Measurements from ENCODE around the gene NUP93.
"Not testable (repeated sequence)": the region's sequence is repeated elsewhere in the genome, so short reads cannot be mapped to it uniquely, and the experiment has no call there.

The NUP93 gene

GRCh38 chr16:56811602-56812001 is 81.7 kb downstream of the NUP93 start:
- DNase-seq (ENCODE audit: low read depth in 1 of 2, low spot score in 1 of 2): not testable (repeated sequence)

GRCh38 chr16:56812884-56813283 is 83.0 kb downstream of the NUP93 start:
- no peak for DNase-seq (ENCODE audit: low read depth in 1 of 2, low spot score in 1 of 2)

DNA sequence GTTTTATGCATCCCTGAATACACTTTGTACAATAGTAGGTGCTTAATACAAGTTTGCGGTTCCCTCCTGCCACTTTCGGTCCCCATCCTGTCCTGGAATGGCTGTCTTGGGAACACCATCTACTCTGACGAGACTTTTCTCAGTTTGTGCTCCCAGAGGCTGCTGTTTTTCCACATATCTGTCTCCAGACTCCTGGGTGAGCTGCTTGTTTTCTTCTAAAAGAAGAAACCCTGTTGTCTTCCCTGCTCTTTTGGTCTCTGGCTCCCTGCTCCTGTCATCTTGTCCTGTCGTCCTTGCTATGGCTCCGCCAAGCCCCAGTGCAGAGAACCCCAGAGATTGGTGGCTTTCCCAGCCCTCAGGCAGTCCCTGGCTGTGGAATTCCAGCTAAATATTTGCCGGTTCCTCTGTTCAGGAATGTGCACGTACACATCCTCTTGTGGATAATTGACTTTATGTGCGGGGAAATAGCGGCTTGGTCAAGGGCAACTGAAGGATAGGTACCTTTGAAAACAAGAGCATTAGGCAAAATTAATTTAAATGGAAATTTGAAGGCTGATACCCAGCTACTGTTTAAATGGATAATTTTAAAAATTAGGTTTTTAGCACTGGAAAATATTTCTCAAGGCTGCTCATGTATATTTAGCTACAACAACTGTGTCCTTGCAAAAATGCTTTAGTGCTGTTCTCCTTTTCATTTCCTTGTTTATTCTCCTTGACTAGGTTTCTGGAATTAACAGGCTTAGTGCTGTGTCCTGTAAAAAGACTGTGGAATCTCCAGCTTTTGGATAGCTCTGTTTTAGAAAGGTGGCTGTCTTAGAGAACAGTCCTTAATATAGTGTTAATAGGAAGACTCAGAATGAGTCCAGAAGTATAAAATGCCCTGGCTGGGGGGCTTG is 84.9 kb downstream of the NUP93 start:
- DNase-seq (ENCODE audit: low read depth in 1 of 2, low spot score in 1 of 2): no peak

- no peak for DNase-seq (ENCODE audit: low read depth in 1 of 2, low spot score in 1 of 2)
Measured at GRCh38 chr16:56815721-56816120, 85.8 kb downstream of the NUP93 start.

GRCh38 chr16:56817056-56817455 is 87.1 kb downstream of the NUP93 start:
- no peak for DNase-seq (ENCODE audit: low read depth in 1 of 2, low spot score in 1 of 2)

DNA sequence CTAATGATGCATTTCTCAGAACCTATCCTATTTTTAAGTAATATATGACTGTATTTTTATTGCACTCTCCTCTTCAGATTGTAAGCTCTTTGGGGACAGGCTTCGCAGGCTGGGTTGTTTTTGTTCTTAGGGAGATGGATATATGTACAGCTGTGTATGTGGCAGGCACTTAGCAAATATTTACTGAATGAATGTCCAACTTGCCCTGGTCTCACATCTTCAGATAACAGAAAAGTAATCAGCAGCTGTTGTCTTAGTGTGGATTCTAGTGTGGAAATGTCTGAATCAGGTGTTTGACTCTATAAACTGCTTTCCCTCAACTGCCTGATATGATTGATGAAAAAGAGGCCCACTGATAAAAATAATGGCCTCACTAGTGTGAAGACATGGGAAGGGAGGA is 88.0 kb downstream of the NUP93 start:
- DNase-seq (ENCODE audit: low read depth in 1 of 2, low spot score in 1 of 2): no peak

DNA sequence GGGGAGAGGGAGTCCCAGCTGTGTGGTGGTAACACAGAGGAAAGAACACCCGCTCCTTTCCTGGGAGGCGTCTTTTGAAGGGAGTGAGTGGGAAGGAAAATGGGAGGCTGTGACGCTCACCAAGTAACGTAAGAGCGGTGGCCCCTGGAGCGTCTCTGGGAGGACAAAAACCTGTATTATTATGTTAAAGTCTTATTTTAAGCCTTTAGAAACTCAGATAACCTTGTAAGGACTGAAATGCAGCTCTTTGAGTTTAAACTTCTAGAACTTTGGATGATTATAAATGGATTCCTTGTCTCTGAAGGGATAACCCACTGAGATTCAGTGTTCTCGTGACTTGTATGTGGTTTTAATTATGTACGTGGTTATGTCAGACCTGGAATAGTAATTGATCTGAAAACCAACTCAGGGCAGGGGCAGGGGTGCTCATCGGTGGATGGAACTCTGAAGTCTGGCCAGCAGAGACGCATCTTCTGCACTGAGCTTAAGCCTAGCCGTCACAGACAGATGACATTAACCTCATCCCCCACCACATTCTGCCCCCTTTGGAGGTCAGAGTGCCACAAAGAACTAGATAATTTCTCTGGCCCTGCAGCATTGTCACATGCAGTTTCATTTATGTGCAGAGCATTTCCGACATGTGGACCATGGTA is 93.3 kb downstream of the NUP93 start:
- no peak for DNase-seq (ENCODE audit: low read depth in 1 of 2, low spot score in 1 of 2)

DNA sequence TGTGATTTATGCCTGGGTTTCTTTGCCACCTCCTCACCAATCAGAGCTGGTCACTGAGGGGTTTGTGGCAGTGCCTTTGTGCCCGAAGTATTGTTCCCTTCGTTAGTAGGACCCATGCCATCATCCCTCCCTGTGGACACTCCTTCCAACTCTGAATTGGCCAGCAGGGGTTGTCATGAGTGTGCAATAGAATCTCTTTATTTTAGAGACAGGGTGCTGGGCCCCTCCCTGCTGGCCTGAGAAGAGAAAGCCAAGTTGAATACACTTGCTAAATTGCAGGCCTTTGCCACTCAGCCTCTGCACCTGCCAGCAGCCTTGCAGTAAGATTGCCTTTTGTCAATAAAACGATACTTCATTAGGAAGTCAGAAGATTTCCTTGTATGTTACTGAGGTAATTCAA is 94.4 kb downstream of the NUP93 start:
- no peak for DNase-seq (ENCODE audit: low read depth in 1 of 2, low spot score in 1 of 2)

- DNase-seq (ENCODE audit: low read depth in 1 of 2, low spot score in 1 of 2): no peak
Measured at GRCh38 chr16:56824804-56825203, 94.9 kb downstream of the NUP93 start.

DNA sequence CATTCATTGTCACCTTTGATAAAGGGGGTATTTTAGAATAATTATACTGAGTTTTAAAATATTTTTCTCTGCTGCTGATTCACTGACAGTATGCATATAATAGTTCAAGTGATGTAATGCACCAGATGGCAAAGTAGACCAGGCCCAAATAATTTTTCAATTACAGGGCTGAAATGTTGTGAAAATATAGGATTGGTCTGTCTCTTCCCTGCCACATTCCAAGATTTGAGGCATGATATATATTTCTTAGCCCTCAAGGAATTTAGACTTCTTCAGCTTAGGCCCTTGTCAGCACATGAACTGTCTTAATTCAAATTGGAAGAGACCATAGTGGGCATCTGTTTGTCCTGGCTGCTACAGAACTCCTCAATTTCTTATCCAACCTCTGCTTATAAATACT is 95.9 kb downstream of the NUP93 start:
- DNase-seq (ENCODE audit: low read depth in 1 of 2, low spot score in 1 of 2): no peak

DNA sequence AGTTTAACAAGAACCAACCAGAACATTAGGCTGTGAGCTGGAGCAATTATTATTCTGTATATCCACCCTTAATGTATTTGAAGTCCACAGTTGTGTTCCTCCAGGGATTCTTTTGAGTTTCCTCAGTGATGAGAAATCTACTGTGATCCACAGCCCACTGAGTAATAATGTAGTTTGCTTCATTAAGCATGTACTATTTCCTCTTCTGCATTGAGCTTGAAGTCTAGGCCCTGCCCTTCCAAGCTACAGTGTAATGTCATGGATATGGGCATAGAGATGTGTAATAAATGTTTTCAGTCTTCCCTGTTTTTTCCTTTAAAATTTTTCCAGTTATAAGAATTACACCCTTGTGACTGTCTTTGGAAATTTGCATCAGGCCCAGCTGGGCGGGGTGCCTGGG is 98.7 kb downstream of the NUP93 start:
- no peak for DNase-seq (ENCODE audit: low read depth in 1 of 2, low spot score in 1 of 2)

DNA sequence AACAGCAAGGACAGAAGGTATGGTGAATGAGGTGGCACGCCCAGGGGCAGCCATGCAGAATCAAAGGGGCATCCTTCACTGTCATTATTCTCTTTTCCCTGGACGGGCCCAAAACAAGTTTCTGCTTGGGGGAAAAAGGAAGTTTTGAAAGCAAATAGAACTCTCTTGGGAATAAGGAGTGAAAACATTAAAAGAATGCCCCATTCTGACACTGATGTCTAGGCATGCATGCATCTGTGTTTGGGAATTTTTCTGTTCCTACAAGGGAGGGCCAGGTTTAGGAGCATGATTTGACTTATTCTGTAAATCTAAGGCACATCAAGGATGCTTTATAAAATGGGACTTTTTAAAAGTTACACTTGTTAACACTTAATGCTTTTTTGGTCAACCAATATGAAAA is 100.7 kb downstream of the NUP93 start:
- no peak for DNase-seq (ENCODE audit: low read depth in 1 of 2, low spot score in 1 of 2)

GRCh38 chr16:56832768-56833167 is 102.8 kb downstream of the NUP93 start:
- no peak for DNase-seq (ENCODE audit: low read depth in 1 of 2, low spot score in 1 of 2)

- no peak for DNase-seq (ENCODE audit: low read depth in 1 of 2, low spot score in 1 of 2)
Measured at GRCh38 chr16:56833243-56833970, 103.5 kb downstream of the NUP93 start.

GRCh38 chr16:56835320-56835719 is 105.4 kb downstream of the NUP93 start:
- no peak for DNase-seq (ENCODE audit: low read depth in 1 of 2, low spot score in 1 of 2)

- no peak for DNase-seq (ENCODE audit: low read depth in 1 of 2, low spot score in 1 of 2)
Measured at GRCh38 chr16:56836410-56837230, 106.7 kb downstream of the NUP93 start.

DNA sequence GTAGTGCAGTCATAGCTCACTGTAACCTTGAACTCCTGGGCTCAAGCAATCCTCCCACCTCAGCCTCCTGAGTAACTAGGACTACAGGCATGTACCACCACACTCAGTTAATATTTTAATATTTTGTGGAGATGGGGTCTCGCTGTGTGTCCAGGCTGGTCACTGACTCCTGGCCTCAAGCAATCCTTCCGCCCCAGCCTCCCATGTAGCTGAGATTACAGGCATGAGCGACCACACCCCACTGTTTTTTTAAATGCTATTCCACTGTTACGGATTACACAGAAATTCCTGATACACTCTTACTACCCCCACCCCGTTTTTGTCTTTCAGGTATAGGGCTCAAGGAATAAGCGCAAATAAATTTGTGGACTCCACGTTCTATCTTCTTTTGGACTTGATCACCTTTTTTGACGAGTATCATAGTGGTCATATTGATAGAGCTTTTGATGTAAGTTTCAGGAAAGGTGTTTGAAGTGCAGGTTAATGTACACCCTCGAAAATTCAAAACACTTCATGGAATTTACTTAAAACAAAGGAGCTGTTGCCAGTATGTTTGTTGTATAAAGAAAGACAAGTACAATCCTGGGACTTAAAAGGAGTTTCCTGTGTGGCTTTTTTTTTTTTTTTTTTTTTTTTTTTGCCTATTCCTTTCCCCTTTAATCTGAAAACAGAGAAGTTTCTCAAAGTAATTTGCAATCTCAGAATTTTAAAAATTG is 108.9 kb downstream of the NUP93 start:
- DNase-seq (ENCODE audit: low read depth in 1 of 2, low spot score in 1 of 2): no peak

DNA sequence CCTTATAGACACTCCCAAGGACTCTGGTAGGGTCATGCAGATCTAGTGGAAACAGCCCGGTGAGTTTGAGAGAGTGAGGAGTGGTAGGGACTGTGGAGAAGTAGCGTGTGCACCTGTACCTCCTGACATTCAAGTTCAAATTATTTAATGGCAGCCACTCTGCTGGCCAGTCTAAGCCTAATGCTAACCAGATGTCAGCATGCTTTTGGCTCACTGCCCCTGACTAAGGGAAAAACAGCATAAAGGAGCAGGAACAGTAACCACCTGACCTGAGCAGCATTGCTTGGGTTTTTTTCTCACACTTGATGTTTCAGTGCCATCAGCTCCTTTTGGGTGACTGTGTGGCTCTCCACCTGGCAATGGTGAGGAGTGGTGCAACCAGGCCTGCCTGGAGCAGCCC is 111.3 kb downstream of the NUP93 start:
- no peak for DNase-seq (ENCODE audit: low read depth in 1 of 2, low spot score in 1 of 2)

DNA sequence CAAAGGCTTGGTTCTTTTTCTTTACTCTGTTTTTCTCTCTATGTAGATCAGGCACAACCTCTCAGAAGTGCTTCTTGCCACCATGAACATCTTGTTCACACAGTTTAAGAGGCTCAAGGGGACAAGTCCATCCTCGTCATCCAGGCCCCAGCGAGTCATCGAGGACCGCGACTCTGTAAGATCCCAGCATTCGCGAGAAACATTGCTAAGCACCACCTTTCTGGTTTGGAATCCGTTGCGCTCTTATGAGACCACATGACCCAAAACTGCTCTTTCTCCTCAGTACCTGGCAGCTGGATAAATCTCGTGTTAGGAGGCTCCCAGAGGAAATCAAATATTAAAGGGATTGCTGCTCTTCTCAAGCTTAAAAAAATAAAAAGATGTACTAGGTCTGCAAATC is 111.7 kb downstream of the NUP93 start:
- DNase-seq (ENCODE audit: low read depth in 1 of 2, low spot score in 1 of 2): no peak

GRCh38 chr16:56842133-56842532 is 112.2 kb downstream of the NUP93 start:
- no peak for DNase-seq (ENCODE audit: low read depth in 1 of 2, low spot score in 1 of 2)
